Hindlimb muscle (tissue), 1 donor: Measurements from ENCODE around the gene DMD. TPM values are rescaled to one million over a fixed set of nuclear protein-coding genes. Genes with fewer than 3 reads are reported as not detected.
"Not testable (repeated sequence)": the region's sequence is repeated elsewhere in the genome, so short reads cannot be mapped to it uniquely, and the experiment has no call there.

Experiments
- DNase-seq: peaks from one replicate; pipeline ENCODE4 v3.0.0-alpha.2; 2013
- polyA plus RNA-seq: library from polyadenylated mRNA; unstranded; fragments of 120-200 nt; gene quantifications from one replicate; pipeline ENCODE4 v1.2.1, GENCODE V29; 2013; ENCODE audit not compliant: insufficient read length

Gene DMD
- polyA plus RNA-seq, 1 donor = 88.9 TPM

DNA sequence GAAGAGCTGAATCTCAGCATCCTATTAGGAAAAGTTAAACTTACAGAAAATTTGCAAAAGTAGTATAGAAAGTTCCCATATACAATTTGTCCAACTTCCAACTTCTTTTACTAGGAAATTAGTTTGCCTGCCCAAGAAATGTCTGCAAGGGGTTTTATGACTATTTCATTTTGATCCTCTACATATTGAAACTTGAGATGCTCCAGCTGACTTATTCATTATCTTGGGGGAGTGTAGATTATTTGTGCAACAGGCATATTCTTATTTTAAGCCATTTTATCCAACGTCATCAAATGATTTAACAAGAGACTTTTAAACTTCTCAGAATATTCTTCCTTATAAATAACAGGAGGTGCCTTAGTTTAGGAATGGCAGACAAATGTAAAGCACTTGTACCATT lies 1822.4 kb downstream of the DMD start:
- peak; percentile 6 for DNase-seq

DNA sequence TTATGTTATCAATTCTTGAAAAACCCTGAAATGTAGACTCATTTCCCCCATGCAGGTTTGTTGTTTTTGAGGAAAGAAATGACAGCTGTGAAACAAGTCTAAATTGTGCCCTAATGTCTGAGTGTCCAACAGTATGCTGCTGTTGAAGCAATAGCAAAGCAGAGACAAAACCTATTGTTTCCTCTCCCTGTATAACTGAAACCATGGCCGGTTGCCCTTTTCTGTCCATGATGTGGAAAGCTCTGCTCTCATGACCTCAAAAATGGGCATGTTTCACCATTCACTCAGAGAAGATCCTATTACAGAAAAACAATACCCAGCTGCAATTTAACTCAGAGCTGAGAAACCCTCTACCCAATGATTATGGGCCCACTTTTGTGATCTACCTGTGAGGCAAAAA lies 1826.9 kb downstream of the DMD start:
- no peak for DNase-seq

DNA sequence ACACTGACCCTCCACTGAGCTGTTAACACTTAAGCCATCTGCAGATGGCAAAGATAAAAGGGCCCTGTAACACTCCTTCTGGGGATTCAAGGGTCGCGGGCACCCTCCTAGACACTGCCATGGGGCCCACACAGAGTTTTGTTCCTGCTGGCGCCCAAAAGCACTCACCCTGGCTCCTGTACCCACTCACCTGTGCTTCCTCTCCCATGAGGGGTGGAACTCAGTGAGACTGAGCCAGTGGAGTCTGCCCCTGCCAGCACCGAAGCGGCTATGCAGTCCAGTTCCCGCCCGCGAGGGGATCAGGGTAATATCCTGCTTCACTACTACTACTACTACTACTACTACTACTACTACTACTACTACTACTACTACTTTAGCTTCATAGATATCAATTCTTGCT lies 1827.4 kb downstream of the DMD start:
- DNase-seq = no peak

DNA sequence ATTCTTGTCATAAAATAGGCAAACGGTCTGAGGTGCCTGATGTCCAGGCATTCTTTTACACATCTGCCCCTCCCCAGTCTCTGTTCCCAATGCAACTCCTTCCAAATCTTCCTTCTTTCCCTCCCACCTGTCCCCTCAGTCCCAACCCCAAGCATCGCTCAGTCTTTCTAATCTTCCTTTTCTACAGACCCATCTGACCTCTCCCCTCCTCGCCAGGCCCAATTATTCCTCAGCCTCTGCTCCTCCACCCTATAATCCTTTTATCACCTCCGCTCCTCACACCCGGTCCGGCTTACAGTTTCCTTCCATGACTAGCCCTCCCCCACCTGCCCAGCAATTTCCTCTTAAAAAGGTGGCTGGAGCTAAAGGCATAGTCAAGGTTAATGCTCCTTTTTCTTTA lies 1832.4 kb downstream of the DMD start:
- not testable (repeated sequence) for DNase-seq

DNA sequence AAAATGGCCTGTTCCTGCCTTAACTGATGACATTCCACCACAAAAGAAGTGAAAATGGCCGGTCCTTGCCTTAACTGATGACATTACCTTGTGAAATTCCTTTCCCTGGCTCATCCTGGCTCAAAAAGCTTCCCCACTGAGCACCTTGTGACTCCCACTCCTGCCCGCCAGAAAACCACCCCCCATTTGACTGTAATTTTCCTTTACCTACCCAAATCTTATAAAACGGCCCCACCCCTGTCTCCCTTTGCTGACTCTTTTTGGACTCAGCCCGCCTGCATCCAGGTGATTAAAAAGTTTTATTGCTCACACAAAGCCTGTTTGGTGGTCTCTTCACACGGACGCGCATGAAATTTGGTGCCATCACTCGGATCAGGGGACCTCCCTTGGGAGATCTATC lies 1833.5 kb downstream of the DMD start:
- not testable (repeated sequence) for DNase-seq

DNA sequence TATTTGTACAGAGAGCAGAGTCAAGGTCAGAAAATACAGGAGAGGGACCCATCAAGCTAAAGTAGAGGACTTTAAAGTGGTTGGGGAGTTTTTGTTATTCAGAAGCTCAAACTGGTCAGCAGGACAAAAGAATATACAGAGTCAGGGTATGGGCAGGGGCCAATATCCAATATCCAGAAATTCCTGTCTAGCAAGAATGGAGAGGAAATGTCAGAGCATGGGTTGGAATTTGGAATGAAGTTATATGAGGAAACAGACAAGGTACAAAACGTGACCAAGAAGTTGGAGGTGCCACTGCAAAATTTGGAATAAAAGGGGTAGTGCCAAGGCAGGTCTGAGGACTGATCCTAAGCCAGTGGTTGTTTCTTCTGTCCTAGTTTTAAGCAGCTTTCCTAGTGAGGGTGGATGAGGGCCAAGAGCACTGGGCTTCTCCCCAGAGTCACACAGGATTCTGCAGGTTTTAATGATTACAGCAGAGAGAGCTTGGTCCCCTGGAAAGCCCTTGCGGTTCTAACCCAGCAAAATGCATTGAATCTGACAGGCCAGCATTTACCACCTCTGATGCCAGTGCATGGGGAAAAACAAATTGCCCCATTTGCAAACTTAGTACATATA lies 1834.8 kb downstream of the DMD start:
- peak; percentile 32 for DNase-seq

DNA sequence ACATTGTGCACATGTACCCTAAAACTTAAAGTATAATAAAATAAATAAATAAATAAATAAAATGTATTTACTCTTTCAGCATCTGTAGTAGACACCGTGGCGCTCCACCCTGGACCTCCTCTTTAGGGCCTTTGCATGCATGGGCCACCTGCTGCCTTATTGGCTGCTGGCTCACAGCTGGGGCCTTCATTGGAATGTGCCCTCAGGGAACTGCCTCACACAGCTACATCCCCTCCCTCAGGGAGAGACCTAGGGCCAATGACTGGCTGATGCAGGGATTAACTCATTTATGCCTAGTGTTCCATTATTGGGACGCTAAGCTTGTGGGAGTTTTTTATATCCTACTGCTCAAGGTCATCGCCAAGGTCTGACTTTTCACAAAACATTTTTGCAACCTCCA lies 1836.6 kb downstream of the DMD start:
- DNase-seq = no peak

DNA sequence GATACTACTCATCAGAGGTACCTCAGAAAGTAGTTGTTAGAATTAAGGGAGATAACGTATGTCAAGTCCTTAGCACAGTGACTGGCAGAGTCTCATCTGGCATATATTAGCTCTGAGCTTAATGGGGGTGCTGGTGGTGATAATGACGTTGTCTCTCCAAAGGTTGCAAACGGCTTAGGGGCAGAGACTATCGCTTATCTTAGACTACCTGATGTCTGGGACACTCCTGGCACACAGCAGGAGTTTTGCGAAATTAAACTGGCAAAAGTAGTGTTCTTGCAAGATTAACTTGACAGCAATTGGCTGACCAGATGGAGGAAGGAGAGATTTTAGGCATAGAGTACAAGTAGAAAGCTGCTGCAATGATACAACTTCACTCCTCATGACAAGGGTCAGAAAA lies 1839.4 kb downstream of the DMD start:
- DNase-seq = no peak

DNA sequence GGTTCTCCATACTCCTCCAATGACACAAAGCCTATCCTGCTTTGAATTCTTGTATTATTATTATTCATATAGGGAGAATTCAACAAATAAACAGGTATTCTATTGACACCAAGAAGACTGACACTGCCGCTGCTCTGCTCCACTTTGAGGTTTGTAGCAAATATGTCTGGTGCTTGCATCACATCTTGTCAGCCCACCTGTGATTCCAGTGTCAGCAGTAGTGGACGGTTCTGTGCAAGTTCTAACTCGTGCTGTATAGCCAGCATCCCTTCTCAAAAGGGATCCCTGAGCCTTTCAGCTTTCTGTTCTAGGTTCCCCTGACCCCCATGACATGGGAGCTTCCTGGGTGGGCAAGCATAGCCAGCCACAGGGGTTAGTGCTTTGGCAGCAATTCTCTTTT lies 1843.5 kb downstream of the DMD start:
- DNase-seq = no peak

DNA sequence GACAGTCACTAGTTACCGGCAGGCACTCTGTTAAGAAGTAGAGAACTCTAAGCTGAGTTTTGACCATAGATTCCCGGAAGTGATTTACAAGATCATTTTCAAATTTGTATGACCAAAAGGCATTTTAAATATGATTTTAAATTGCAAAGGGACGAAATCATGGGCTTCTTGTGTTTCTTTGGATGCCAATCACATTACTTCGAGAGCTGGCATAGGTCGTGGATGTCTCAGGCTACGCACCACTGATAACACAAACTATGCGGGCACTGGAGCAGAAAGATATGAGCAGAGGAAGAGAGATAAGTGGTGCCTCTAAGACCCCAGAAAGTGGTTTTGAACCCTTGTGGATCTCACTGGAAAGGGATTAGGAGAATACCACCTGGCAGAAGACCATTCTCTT lies 1845.3 kb downstream of the DMD start:
- DNase-seq = no peak

DNA sequence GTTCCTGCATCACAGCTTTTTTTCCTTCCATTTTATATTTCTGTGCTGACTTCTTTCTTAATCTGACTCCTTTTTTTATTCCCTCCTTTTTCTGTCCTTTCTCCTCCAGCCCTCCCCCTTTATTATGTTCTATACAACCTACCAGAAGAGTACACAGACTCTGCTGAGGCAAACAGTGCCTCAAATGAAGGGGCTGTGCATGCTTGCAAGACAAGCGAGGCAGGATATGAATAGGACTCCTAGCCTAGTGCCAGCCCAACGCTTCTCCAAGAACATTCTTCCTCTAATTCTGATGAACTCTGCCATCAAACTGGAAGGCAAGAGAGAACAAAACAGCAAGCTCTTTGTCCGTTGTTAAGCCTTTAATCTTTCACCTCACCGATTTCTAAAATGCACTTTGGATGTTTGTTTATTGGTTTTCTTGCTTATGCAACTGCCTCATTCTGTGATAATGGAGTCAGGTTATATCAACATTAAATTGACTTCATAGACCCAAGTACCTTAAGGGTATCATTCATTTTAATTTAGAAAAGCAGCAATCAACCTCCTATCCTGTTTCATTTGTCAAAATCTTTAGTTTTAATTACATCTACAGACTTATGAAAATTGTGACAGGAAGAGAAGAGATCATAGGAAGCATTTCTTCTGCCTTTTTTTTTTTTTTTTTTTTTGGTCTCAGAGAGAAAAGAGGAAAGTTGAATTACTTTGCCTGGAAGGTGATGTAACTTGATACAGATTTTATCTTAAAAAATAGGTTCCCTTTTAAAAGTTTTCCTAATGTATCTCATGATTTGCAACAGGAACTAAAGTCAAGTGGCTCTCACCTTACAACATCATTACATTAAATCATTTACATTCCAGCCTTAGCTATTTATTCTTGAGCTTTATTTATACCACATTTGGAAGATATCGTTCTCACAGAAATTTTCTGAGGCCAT lies 1854.8 kb downstream of the DMD start:
- DNase-seq = no peak

DNA sequence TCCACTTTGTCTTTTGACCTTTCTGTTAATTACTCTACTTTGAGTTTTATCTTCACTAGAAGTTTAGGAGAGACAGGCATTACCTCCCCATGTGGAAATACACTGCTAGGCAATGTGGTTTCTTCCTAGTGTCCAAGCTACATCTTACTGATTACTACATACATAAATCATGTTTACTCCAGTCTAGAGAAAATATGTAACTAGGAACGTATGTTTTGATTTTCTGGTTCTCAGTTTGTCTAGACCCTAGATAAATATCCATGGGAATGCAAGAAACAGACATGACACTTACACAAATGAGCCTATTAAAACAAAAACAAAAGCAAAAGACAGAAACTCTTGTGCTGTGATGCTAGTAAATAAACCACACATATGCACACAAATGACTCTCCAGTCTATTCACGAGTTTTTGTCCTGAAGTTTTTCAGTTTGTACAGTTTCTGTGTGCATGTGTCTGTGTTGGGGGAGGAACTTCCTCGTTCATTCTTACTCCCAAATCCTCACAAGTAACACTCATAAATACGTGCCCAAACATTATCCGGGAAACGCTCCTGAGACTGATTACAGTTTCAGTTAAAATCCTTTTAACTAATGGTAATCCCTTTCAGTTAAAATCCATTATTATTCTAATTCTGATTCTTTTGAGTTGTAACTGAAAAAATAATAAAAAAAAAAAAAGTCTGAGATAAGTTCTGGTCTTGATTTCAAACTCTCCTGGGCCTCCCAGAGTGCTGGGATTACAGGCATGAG lies 1856.0 kb downstream of the DMD start:
- DNase-seq = no peak

DNA sequence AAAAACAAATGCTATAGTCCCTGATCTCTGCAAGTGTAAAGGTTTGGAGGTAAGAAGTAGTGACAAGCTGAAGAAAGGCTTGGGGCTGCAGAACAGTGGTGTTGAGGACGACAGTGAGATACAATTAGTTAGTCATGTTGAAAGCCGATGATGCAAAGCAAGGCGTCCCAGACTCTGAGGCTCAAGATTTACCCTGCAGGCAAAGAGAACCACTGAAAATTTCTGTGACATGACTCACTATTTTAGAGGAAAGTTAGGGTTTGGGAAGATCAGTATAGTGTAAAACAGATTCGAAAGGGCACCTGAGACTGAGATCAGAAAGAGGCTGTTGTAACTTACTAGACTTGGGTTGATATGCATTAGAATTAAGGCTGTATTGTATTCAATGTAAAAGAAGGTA lies 1858.3 kb downstream of the DMD start:
- DNase-seq = no peak

DNA sequence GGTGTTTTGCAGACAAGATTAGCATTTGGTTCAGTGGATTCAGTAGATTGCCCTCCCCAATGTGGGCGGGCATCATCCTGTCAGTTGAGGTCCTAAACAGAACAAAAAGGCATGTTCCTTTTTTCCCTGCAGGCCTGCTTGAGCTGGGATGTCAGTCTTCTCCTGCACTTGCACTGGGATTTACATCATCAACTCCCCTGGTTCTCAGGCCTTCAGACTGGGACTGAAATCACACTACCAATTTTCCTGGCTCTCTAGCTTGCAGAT lies 1860.6 kb downstream of the DMD start:
- DNase-seq = no peak

DNA sequence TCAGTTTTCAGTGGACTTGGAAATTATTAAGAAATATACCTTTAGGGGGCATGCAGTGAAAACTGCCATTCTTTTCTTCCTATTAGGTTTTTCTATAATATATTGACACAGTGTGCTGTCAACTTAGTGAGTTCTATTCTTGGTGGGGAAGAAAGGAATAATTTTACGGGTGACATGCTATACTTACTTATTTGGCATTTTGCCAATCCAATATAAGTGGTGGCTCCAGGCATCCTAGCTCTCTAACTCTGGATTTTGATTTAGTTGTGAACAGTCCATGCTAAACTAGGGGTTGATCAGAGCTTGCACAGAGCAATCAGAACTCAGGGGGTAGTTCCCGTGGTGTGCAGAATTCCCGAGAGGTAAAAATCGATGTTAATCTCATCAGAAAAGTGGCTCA lies 1861.8 kb downstream of the DMD start:
- no peak for DNase-seq

DNA sequence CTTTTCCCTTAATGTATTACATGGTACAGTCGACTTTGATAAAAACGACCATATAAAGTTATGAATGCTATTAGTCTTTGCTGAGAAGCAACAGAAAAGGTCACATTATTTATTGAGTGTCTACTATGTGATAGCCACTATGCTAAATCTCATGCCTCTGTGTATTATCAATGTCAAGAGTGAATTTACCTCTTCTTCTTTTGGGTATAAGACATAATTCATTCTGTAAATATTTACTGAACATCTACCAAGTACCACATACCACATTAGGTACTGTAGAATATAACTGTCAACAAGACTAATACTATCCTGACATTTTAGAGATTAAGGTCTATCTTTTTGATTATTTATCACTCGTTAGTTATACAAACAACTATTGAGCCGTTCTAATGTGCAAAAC lies 1870.8 kb downstream of the DMD start:
- no peak for DNase-seq

DNA sequence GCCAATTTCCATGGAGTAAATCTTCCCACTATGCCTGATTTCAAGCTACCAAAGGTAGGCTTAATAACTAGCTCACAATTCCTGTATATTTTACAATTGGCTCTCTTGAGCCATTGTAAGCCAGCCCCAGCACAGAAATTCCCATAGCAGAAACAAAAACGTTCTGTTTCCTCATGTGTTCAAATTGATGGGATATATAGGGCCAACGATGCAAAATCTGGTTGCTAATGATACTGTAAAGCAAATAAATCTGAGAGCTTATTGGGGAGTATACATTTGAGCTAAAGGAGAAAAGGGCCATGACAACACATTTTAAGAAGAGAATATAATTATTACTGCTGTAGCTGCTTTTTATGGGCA lies 1872.4 kb downstream of the DMD start:
- DNase-seq = peak; percentile 23

DNA sequence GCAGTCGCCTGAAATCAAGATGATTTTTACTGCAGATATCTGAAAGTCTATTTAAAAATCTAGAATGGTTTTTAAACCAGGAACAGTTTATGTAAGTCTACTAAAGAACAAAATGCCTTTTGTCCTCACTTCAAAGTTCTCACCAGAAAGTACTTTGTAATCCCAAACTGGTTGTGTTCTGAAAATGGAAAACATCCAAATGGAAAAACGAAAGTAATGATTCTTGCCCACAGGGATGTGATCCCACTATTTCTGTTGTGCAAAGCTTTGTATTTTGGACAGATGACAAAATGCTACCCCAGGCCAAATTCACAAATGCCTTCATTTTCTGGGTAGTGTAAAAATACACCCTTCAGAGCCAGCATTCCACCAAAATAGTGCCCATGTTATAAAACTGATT lies 1874.0 kb downstream of the DMD start:
- DNase-seq = no peak

DNA sequence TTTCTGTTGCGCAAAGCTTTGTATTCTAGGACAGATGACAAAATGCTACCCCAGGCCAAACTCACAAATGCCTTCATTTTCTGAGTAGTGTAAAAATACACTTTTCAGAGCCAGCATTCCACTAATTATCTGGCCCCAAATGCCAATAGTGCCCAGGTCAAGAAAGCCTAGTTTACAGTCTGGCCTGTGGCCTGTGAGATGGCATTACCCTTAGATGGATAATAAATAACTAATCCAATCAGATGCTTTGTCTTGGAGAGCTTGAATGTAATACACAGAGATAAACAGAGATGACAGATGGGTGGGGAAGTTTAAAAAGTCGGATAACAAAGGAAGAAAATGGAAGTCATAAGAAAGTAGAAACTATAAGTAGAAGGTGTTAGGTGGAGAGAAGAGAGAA lies 1874.9 kb downstream of the DMD start:
- no peak for DNase-seq

DNA sequence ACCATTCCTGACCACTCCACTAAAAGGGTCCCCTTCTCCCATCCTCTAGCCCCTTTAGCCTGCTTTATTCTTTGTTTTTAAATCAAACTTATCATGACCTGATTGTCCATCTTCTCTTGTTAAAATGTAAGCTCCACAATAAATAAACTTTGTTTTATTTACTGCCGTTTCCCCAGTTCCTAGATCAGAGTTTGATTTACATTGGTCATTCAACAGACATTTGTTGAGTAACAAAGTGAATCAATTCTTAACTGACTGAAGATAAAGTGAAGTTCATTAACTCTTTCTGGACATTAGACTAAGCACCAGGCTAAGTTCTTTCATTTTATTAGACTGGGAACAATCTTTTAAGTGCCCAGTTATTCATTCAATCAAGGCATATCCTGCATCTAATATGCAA lies 1876.4 kb downstream of the DMD start:
- no peak for DNase-seq

DNA sequence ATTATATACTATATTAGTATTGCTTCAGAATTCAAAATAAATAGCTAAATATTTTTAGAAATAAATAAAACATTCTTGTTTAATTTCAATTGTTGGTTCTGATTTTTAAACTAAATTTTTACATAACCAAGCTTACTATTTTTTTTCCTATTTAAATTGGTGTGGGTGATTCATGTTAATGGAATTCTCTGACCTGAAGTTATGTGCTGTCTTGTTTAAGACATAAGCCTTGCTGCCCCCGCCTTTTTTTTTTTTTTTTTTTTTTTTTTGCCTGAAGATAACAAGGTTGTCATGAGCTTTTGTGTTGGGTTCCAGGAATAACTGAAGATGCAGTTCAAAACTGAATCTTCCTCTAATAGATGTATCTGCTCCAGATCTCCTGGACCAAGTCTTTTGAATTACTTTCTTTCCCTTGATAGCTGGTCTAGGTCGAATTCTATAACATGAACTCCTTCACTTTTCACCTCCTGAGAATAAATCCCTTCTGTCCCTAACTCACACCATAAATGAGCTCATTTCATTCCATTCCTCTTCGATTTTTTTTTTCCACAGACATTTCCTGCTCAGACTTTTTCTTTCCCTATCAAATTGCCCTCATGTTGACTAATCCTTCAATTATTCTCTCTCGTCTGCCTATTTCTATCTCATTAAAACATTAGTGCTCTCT lies 1878.1 kb downstream of the DMD start:
- DNase-seq = no peak

DNA sequence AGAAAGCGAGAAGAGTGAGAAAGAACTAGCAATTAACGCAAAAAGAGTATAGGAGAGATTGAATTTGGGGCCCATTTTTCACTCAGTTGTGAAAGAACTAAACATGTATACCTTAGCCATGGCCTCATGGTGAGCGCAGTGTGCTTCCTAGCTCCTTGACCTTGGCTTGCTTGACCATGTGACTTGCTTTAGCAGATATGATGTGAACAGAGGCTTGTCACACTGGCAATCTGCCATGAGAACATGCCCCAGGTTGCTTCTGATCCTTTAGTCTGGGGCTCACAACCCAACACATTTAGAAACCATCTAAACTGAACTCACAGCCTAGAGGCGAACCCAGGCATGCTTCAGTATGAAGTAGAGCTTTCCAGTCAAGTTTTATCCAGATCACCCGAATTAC lies 1879.4 kb downstream of the DMD start:
- no peak for DNase-seq

DNA sequence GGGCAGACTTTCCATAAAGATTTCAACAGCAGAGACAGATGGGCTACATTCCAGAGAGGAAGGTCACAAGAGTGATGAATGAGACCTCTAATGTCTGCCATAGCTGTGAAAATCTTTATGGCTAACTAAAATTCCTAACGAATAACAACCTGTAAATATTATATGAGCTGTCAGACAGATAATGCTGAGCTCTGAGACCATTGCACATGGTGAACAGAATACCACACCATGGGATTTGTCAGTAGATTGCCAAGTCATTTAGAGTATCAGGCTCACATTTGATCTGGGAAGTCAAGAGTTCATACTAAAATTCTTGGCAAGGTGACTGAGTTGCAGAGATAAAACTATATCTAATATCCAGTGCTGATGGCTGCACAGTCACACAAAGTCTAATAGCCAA lies 1880.3 kb downstream of the DMD start:
- DNase-seq = no peak
